B cell (primary cell): ENCODE data around the gene FBN2.

ENCODE experiments used
- EZH2 ChIP-seq: IDR thresholded peaks from 2 replicates; pipeline ENCODE4 v1.6.1; 2012; ENCODE audit warnings: borderline replicate concordance, low read depth, mild to moderate bottlenecking, moderate library complexity, low read length; ENCODE audit not compliant: insufficient read depth, poor library complexity, severe bottlenecking
- TF ChIP-seq, protein P1 (sequence below): fragments of 200-600 bp; IDR thresholded peaks from one replicate; pipeline ENCODE4 v1.8.0; 2022; ENCODE audit warnings: antibody characterized with exemption, mild to moderate bottlenecking

DNA sequence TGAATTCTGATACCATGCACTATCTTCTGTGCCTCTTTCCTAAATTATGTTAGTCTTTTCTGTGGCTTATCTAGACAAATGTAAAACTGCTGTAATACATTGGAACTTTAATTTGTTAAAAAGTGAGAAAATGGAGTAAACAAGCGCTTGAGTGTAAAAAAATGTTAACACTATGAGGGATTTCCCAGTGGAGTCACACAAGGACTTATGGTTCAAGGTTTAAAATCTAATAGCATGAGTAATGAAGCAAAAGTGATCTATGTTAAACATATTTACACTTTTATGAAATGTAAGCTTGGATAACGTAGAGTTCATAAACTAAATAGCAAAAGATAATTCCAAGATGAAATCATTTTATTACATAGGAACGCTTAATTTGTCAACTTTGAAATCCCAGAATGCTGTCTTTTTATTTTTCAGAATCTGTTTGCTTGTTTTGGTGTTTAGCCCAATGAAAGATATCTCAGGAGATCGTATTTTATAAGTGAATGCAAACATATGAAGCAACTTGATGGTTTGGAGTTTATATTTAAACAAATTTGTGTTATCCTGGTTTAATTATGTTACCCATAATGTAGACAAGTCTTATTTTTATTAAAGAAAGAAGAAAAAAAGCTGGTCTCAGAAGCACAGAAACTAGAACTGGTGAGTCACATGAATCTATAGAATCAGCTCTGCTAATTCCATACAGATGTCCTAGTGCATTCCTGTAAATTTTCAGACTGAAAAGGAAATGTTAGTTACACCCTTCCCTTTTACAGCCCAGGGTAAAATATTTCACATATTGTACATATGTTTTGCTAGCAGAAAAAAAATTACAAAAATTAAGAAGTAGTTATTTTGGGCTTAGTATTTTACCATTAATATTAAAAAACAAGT lies 34.2 kb upstream of the FBN2 start:
- TF ChIP-seq, protein P1, sequence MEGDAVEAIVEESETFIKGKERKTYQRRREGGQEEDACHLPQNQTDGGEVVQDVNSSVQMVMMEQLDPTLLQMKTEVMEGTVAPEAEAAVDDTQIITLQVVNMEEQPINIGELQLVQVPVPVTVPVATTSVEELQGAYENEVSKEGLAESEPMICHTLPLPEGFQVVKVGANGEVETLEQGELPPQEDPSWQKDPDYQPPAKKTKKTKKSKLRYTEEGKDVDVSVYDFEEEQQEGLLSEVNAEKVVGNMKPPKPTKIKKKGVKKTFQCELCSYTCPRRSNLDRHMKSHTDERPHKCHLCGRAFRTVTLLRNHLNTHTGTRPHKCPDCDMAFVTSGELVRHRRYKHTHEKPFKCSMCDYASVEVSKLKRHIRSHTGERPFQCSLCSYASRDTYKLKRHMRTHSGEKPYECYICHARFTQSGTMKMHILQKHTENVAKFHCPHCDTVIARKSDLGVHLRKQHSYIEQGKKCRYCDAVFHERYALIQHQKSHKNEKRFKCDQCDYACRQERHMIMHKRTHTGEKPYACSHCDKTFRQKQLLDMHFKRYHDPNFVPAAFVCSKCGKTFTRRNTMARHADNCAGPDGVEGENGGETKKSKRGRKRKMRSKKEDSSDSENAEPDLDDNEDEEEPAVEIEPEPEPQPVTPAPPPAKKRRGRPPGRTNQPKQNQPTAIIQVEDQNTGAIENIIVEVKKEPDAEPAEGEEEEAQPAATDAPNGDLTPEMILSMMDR = no peak
- TF ChIP-seq EZH2 = no peak
